CD8-positive, alpha-beta memory T cell (primary cell): Measurements from ENCODE around the gene KCNAB2. TPM values are rescaled to one million over a fixed set of nuclear protein-coding genes. Genes with fewer than 3 reads are reported as not detected.

Experiments
- CTCF ChIA-PET: fragments of 350-600 bp; sonication (Branson Sonifier 250); formaldehyde crosslinking; loops from one replicate; lab custom pipeline; 2021; ENCODE audit warnings: antibody characterized with exemption; lab: Charles Lee
- POLR2A ChIA-PET: fragments of 350-600 bp; sonication (Branson Sonifier 250); formaldehyde crosslinking; loops from one replicate; lab custom pipeline; 2021; ENCODE audit warnings: antibody characterized with exemption; lab: Charles Lee
- DNase-seq, 5 donors: peaks; one replicate each; pipeline versions ENCODE4 v3.0.0 to v3.0.0-alpha.2; 2020 to 2022; ENCODE audit warnings: mixed read lengths in 1 of 5
- H3K27ac ChIP-seq: one replicate; pipeline ENCODE4 v1.7.0; 2013; ENCODE audit warnings: low read depth, mild to moderate bottlenecking, low read length, moderate library complexity
- H3K27me3 ChIP-seq: 2 replicates; pipeline ENCODE4 v1.7.0; 2013; ENCODE audit warnings: low read length, mild to moderate bottlenecking; ENCODE audit not compliant: insufficient read depth, poor library complexity, severe bottlenecking
- H3K36me3 ChIP-seq: 2 replicates; pipeline ENCODE4 v1.7.0; 2013; ENCODE audit warnings: mild to moderate bottlenecking, low read length, moderate library complexity; ENCODE audit not compliant: insufficient read depth
- H3K4me1 ChIP-seq: 2 replicates; pipeline ENCODE4 v1.7.0; 2013; ENCODE audit warnings: mild to moderate bottlenecking, low read length, moderate library complexity; ENCODE audit not compliant: insufficient read depth
- H3K4me3 ChIP-seq: 2 replicates; pipeline ENCODE4 v1.7.0; 2013; ENCODE audit warnings: mild to moderate bottlenecking, low read length
- H3K9me3 ChIP-seq: 2 replicates; pipeline ENCODE4 v1.7.0; 2013; ENCODE audit warnings: mild to moderate bottlenecking, low read length
- H3K27ac Mint-ChIP-seq, 8 donors: one replicate each; pipeline ENCODE4 v1.8.0; 2020 to 2021; ENCODE audit warnings: mixed read lengths in 8 of 8, mild to moderate bottlenecking in 6 of 8, inconsistent platforms in 3 of 8, moderate library complexity in 3 of 8
- H3K27me3 Mint-ChIP-seq, 2 donors: one replicate each; pipeline ENCODE4 v1.8.0; 2020 to 2021; ENCODE audit warnings: mixed read lengths in 2 of 2, mild to moderate bottlenecking in 1 of 2, moderate library complexity in 1 of 2
- H3K36me3 Mint-ChIP-seq, 3 donors: one replicate each; pipeline ENCODE4 v1.8.0; 2020 to 2021; ENCODE audit warnings: mixed read lengths in 3 of 3, inconsistent platforms in 1 of 3, mild to moderate bottlenecking in 1 of 3
- H3K4me1 Mint-ChIP-seq, 3 donors: one replicate each; pipeline ENCODE4 v1.8.0; 2020 to 2021; ENCODE audit warnings: mixed read lengths in 3 of 3, inconsistent platforms in 1 of 3, mild to moderate bottlenecking in 1 of 3
- H3K4me3 Mint-ChIP-seq, 7 donors: one replicate each; pipeline ENCODE4 v1.8.0; 2020 to 2021; ENCODE audit warnings: mixed read lengths in 7 of 7, mild to moderate bottlenecking in 6 of 7, moderate library complexity in 4 of 7, inconsistent platforms in 2 of 7
- H3K9me3 Mint-ChIP-seq, 5 donors: one replicate each; pipeline ENCODE4 v1.8.0; 2020 to 2022; ENCODE audit warnings: mixed read lengths in 5 of 5, mild to moderate bottlenecking in 3 of 5, moderate library complexity in 2 of 5, inconsistent platforms in 1 of 5
- polyA plus RNA-seq: library from polyadenylated mRNA; unstranded; fragments of 300-500 nt; fragmentation: Illumina TruSeq; gene quantifications from one replicate; pipeline ENCODE4 v1.2.3, GENCODE V29; 2021
- total RNA-seq, 2 experiments: library from RNA; stranded (reverse); gene quantifications; one replicate each; pipeline ENCODE4 v1.2.3, GENCODE V29; 2021

The KCNAB2 gene
- total and polyA plus RNA-seq, 3 experiments from 2014 or later, result 52.6 to 171 (median 171) TPM

GRCh38 chr1:6023346-6023745 is 22.3 kb upstream of the KCNAB2 start:
- DNase-seq, result no peak
- H3K36me3 Mint-ChIP-seq, result peaks cover 0 to 24% (median 5%) of the 10 kb centered on the region in 3 donors
- H3K36me3 ChIP-seq, result no peaks in the 10 kb centered on the region
- H3K9me3 Mint-ChIP-seq, result peaks cover 0 to 3% (median 0%) of the 10 kb centered on the region in 5 donors
- H3K27ac ChIP-seq, result no peak overlapping the region
- H3K4me3 Mint-ChIP-seq, result peak overlapping the region in 1 of 7 donors; percentile 11
- H3K4me1 ChIP-seq, result peaks cover 31% of the 10 kb centered on the region
- ChIA-PET CTCF (interaction anchor here (1.7 kb wide), 1 partner anchor 29 kb away, joined by 7 read pairs; no protein-coding TSS in a partner anchor), POLR2A (interaction anchor here (4.5 kb wide), 1 partner anchor 30 kb away, joined by 42 read pairs; the partner anchor contains the start of gene NPHP4)
- peaks cover 25 to 39% (median 31%) of the 10 kb centered on the region in 3 donors for H3K4me1 Mint-ChIP-seq
- H3K27me3 ChIP-seq, result no peaks in the 10 kb centered on the region
- H3K4me3 ChIP-seq, result no peak overlapping the region
- peak overlapping the region in 3 of 8 donors; percentile 22 to 74 (median 29) for H3K27ac Mint-ChIP-seq
- no peaks in the 10 kb centered on the region for H3K9me3 ChIP-seq
- H3K27me3 Mint-ChIP-seq, result no peaks in the 10 kb centered on the region

- Mint-ChIP-seq H3K4me3 (peak overlapping the region in 2 of 7 donors; percentile 6 to 95), H3K36me3 (peaks cover 0 to 28% (median 5%) of the 10 kb centered on the region in 3 donors), H3K27ac (peak overlapping the region in 3 of 8 donors; percentile 14 to 99 (median 87)), H3K4me1 (peaks cover 34 to 48% (median 39%) of the 10 kb centered on the region in 3 donors), H3K27me3 (no peaks in the 10 kb centered on the region), H3K9me3 (peaks cover 0 to 3% (median 0%) of the 10 kb centered on the region in 5 donors)
- ChIA-PET POLR2A (interaction anchor here (4.5 kb wide), 1 partner anchor 31 kb away, joined by 42 read pairs; the partner anchor contains the start of gene NPHP4), CTCF (interaction anchor here (0.9 to 1.7 kb wide), 3 partner anchors 16 to 30 kb away, joined by 3 to 7 read pairs (median 3); no protein-coding TSS in a partner anchor)
- Histone ChIP-seq H3K36me3 (peaks cover 2% of the 10 kb centered on the region), H3K27ac (no peak overlapping the region), H3K27me3 (no peaks in the 10 kb centered on the region), H3K9me3 (no peaks in the 10 kb centered on the region), H3K4me1 (peaks cover 41% of the 10 kb centered on the region), H3K4me3 (no peak overlapping the region)
- no peak for DNase-seq
Measured at GRCh38 chr1:6024376-6024775, 21.3 kb upstream of the KCNAB2 start.

GRCh38 chr1:6025269-6026094 is 20.2 kb upstream of the KCNAB2 start:
- Mint-ChIP-seq H3K4me1 (peaks cover 45 to 59% (median 50%) of the 10 kb centered on the region in 3 donors), H3K9me3 (peaks cover 0 to 3% (median 0%) of the 10 kb centered on the region in 5 donors), H3K27me3 (no peaks in the 10 kb centered on the region), H3K36me3 (peaks cover 2 to 29% (median 5%) of the 10 kb centered on the region in 3 donors), H3K4me3 (peak overlapping the region; percentile 81 to 97 (median 95)), H3K27ac (peak overlapping the region; percentile 88 to 99 (median 98))
- H3K4me1 ChIP-seq, result peaks cover 52% of the 10 kb centered on the region
- peak overlapping the region; percentile 92 for H3K4me3 ChIP-seq
- H3K27me3 ChIP-seq, result no peaks in the 10 kb centered on the region
- ChIA-PET CTCF (interaction anchor here (1.0 to 3.5 kb wide), 5 partner anchors 9 to 221 kb away, joined by 3 to 23 read pairs (median 3); partner anchors contain the start of gene NPHP4), POLR2A (interaction anchor here (0.7 to 4.5 kb wide), 3 partner anchors 19 to 211 kb away, joined by 3 to 42 read pairs (median 4); partner anchors contain the start of genes ICMT and NPHP4)
- no peak for DNase-seq
- H3K36me3 ChIP-seq, result peaks cover 7% of the 10 kb centered on the region
- H3K9me3 ChIP-seq, result no peaks in the 10 kb centered on the region
- H3K27ac ChIP-seq, result peak overlapping the region; percentile 90

- Mint-ChIP-seq H3K27ac (peak overlapping the region; percentile 88 to 99 (median 98)), H3K4me1 (peaks cover 53 to 67% (median 58%) of the 10 kb centered on the region in 3 donors), H3K36me3 (peaks cover 5 to 34% (median 5%) of the 10 kb centered on the region in 3 donors), H3K9me3 (peaks cover 0 to 3% (median 0%) of the 10 kb centered on the region in 5 donors), H3K27me3 (no peaks in the 10 kb centered on the region), H3K4me3 (peak overlapping the region; percentile 81 to 97 (median 95))
- H3K36me3 ChIP-seq, result peaks cover 7% of the 10 kb centered on the region
- H3K4me3 ChIP-seq, result peak overlapping the region; percentile 92
- ChIA-PET CTCF (interaction anchor here (1.0 to 3.5 kb wide), 3 partner anchors 8 to 220 kb away, joined by 3 to 23 read pairs (median 3); partner anchors contain the start of gene NPHP4), POLR2A (interaction anchor here (0.7 to 4.5 kb wide), 3 partner anchors 20 to 210 kb away, joined by 3 to 42 read pairs (median 4); partner anchors contain the start of genes ICMT and NPHP4)
- no peaks in the 10 kb centered on the region for H3K9me3 ChIP-seq
- H3K27ac ChIP-seq, result peak overlapping the region; percentile 90
- H3K27me3 ChIP-seq, result no peaks in the 10 kb centered on the region
- peak; percentile 91 to 96 (median 91) for DNase-seq
- H3K4me1 ChIP-seq, result peaks cover 60% of the 10 kb centered on the region
Measured at GRCh38 chr1:6026095-6026809, 19.4 kb upstream of the KCNAB2 start.

GRCh38 chr1:6027591-6027990 is 18.1 kb upstream of the KCNAB2 start:
- Histone ChIP-seq H3K4me1 (peaks cover 74% of the 10 kb centered on the region), H3K9me3 (no peaks in the 10 kb centered on the region), H3K36me3 (peaks cover 7% of the 10 kb centered on the region), H3K27ac (peak overlapping the region; percentile 90), H3K4me3 (peak overlapping the region; percentile 92), H3K27me3 (no peaks in the 10 kb centered on the region)
- Mint-ChIP-seq H3K36me3 (peaks cover 0 to 38% (median 5%) of the 10 kb centered on the region in 3 donors), H3K9me3 (peaks cover 0 to 3% (median 0%) of the 10 kb centered on the region in 5 donors), H3K27me3 (no peaks in the 10 kb centered on the region), H3K4me1 (peaks cover 62 to 77% (median 66%) of the 10 kb centered on the region in 3 donors), H3K27ac (peak overlapping the region; percentile 88 to 99 (median 98)), H3K4me3 (peak overlapping the region; percentile 81 to 97 (median 95))
- CTCF ChIA-PET, result interaction anchor here (3.5 kb wide), 1 partner anchor 34 kb away, joined by 23 read pairs; the partner anchor contains the start of gene NPHP4
- DNase-seq, result no peak
- POLR2A ChIA-PET, result interaction anchor here (4.5 kb wide), 1 partner anchor 35 kb away, joined by 42 read pairs; the partner anchor contains the start of gene NPHP4

GRCh38 chr1:6028042-6028850 is 17.4 kb upstream of the KCNAB2 start:
- peaks cover 0 to 43% (median 10%) of the 10 kb centered on the region in 3 donors for H3K36me3 Mint-ChIP-seq

More at GRCh38 chr1:6028042-6028850, 17.4 kb upstream of the KCNAB2 start:
- Mint-ChIP-seq H3K27ac (peak overlapping the region; percentile 88 to 99 (median 98)), H3K27me3 (no peaks in the 10 kb centered on the region), H3K9me3 (peaks cover 0 to 3% (median 0%) of the 10 kb centered on the region in 5 donors), H3K4me3 (peak overlapping the region; percentile 81 to 97 (median 95)), H3K4me1 (peaks cover 68 to 83% (median 73%) of the 10 kb centered on the region in 3 donors)
- H3K36me3 ChIP-seq, result peaks cover 7% of the 10 kb centered on the region
- H3K9me3 ChIP-seq, result no peaks in the 10 kb centered on the region
- peak overlapping the region; percentile 92 for H3K4me3 ChIP-seq
- peak overlapping the region; percentile 90 for H3K27ac ChIP-seq
- H3K4me1 ChIP-seq, result peaks cover 80% of the 10 kb centered on the region
- ChIA-PET POLR2A (interaction anchor here (0.6 to 4.5 kb wide), 2 partner anchors 35 to 54 kb away, joined by 6 to 42 read pairs; partner anchors contain the start of gene NPHP4), CTCF (interaction anchor here (3.5 kb wide), 1 partner anchor 35 kb away, joined by 23 read pairs; the partner anchor contains the start of gene NPHP4)
- DNase-seq, result peak; percentile 35 to 87 (median 78)
- no peaks in the 10 kb centered on the region for H3K27me3 ChIP-seq
